Parathyroid adenoma (tissue), 2 donors: ENCODE results near the gene RAB40C.

Experiments used
- H2AFZ ChIP-seq: fragments of 300-600 bp; sonication (generic); one replicate; pipeline ENCODE4 v1.7.0; 2017; ENCODE audit warnings: antibody characterized with exemption, mild to moderate bottlenecking
- H3K27ac ChIP-seq: fragments of 300-600 bp; sonication (generic); one replicate; pipeline ENCODE4 v1.7.0; 2017
- H3K27me3 ChIP-seq: fragments of 300-600 bp; sonication (generic); one replicate; pipeline ENCODE4 v1.7.0; 2017; ENCODE audit warnings: low read length; ENCODE audit not compliant: control insufficient read depth, insufficient read depth
- H3K36me3 ChIP-seq: fragments of 300-600 bp; sonication (generic); one replicate; pipeline ENCODE4 v1.7.0; 2017; ENCODE audit warnings: low read length; ENCODE audit not compliant: control insufficient read depth, insufficient read depth
- H3K4me1 ChIP-seq: fragments of 300-600 bp; sonication (generic); one replicate; pipeline ENCODE4 v1.7.0; 2017; ENCODE audit warnings: control low read depth
- H3K4me2 ChIP-seq: fragments of 300-600 bp; sonication (generic); one replicate; pipeline ENCODE4 v1.7.0; 2017; ENCODE audit warnings: low read length
- H3K4me3 ChIP-seq: fragments of 300-600 bp; sonication (generic); one replicate; pipeline ENCODE4 v1.7.0; 2017; ENCODE audit warnings: low read depth, low read length
- H3K79me2 ChIP-seq: fragments of 300-600 bp; sonication (generic); one replicate; pipeline ENCODE4 v1.7.0; 2017; ENCODE audit warnings: control low read depth
- H3K9ac ChIP-seq: fragments of 300-600 bp; sonication (generic); one replicate; pipeline ENCODE4 v1.7.0; 2017; ENCODE audit warnings: mild to moderate bottlenecking
- H3K9me3 ChIP-seq: fragments of 300-600 bp; sonication (generic); one replicate; pipeline ENCODE4 v1.7.0; 2017; ENCODE audit warnings: low read length; ENCODE audit not compliant: control insufficient read depth
- CTCF ChIP-seq: fragments of 300-600 bp; sonication (generic); IDR thresholded peaks from one replicate; pipeline ENCODE4 v1.7.0; 2017; ENCODE audit warnings: antibody characterized with exemption, mild to moderate bottlenecking
- donor health status: primary hyperparathyroidism.

Gene RAB40C

GRCh38 chr16:559021-559380, 30.9 kb upstream of the RAB40C start:
- Histone ChIP-seq H3K27ac (no peak overlapping the region), H3K27me3 (no peaks in the 10 kb centered on the region)
- TF ChIP-seq CTCF: no peak

GRCh38 chr16:559411-560203, 30.3 kb upstream of the RAB40C start:
- Histone ChIP-seq H3K4me1 (peaks cover 7% of the 10 kb centered on the region), H3K9me3 (no peaks in the 10 kb centered on the region), H2AFZ (no peak overlapping the region), H3K27ac (no peak overlapping the region), H3K36me3 (no peaks in the 10 kb centered on the region), H3K4me3 (no peak overlapping the region), H3K4me2 (no peak overlapping the region), H3K9ac (no peak overlapping the region), H3K27me3 (no peaks in the 10 kb centered on the region), H3K79me2 (no peaks in the 10 kb centered on the region)
- no peak for TF ChIP-seq CTCF

More at GRCh38 chr16:559021-559380, 30.9 kb upstream of the RAB40C start:
- no peaks in the 10 kb centered on the region for H3K36me3 ChIP-seq
- no peak overlapping the region for H3K9ac ChIP-seq
- H3K79me2 ChIP-seq: no peaks in the 10 kb centered on the region
- no peak overlapping the region for H3K4me2 ChIP-seq
- no peak overlapping the region for H3K4me3 ChIP-seq
- H2AFZ ChIP-seq: no peak overlapping the region
- H3K9me3 ChIP-seq: no peaks in the 10 kb centered on the region
- H3K4me1 ChIP-seq: peaks cover 5% of the 10 kb centered on the region

- Histone ChIP-seq H3K27ac (no peak within 1 kb of the TSS), H3K9me3 (no peaks in the 10 kb centered on the region), H3K27me3 (no peaks in the 10 kb centered on the region), H2AFZ (no peak within 1 kb of the TSS), H3K4me3 (no peak within 1 kb of the TSS), H3K4me2 (no peak within 1 kb of the TSS), H3K79me2 (no peaks in the 10 kb centered on the region), H3K4me1 (peaks cover 14% of the 10 kb centered on the region), H3K36me3 (no peaks in the 10 kb centered on the region), H3K9ac (no peak within 1 kb of the TSS)
- no peak for TF ChIP-seq CTCF
These were observed 29.6 kb upstream of the RAB40C start, which contains the start of gene PRR35 for GRCh38 chr16:560204-560700. Gene PRR35, plus strand, starts transcription at chr16:560394. Its CDS starts 2,901 bp downstream, at chr16:563295.

GRCh38 chr16:560701-561412, 29.0 kb upstream of the RAB40C start:
- no peak overlapping the region for H2AFZ ChIP-seq
- no peaks in the 10 kb centered on the region for H3K79me2 ChIP-seq
- no peak overlapping the region for H3K4me3 ChIP-seq
- no peak overlapping the region for H3K4me2 ChIP-seq
- no peaks in the 10 kb centered on the region for H3K27me3 ChIP-seq
- no peak overlapping the region for H3K27ac ChIP-seq
- H3K9me3 ChIP-seq: no peaks in the 10 kb centered on the region
- no peaks in the 10 kb centered on the region for H3K36me3 ChIP-seq
- H3K9ac ChIP-seq: no peak overlapping the region
- H3K4me1 ChIP-seq: peaks cover 19% of the 10 kb centered on the region
- no peak for TF ChIP-seq CTCF
